IPS-18a (cell line): Measurements from ENCODE around the gene ITCH.
"Not testable (repeated sequence)": the region's sequence is repeated elsewhere in the genome, so short reads cannot be mapped to it uniquely, and the experiment has no call there.

ENCODE experiments used
- H3K27ac ChIP-seq: one replicate; pipeline ENCODE4 v1.5.1; 2013; ENCODE audit warnings: low read length
- H3K27me3 ChIP-seq: one replicate; pipeline ENCODE4 v1.6.1; 2013; ENCODE audit warnings: mild to moderate bottlenecking, low read length; ENCODE audit not compliant: control insufficient read depth, insufficient read depth
- H3K36me3 ChIP-seq: one replicate; pipeline ENCODE4 v1.6.1; 2013; ENCODE audit warnings: low read depth, low read length; ENCODE audit not compliant: control insufficient read depth
- H3K4me1 ChIP-seq: one replicate; pipeline ENCODE4 v1.6.1; 2013; ENCODE audit warnings: low read depth, low read length; ENCODE audit not compliant: control insufficient read depth
- H3K4me3 ChIP-seq: one replicate; pipeline ENCODE4 v1.5.1; 2013; ENCODE audit warnings: low read length
- H3K9ac ChIP-seq: one replicate; pipeline ENCODE4 v1.6.1; 2013; ENCODE audit warnings: mild to moderate bottlenecking, low read length, moderate library complexity
- H3K9me3 ChIP-seq: one replicate; pipeline ENCODE4 v1.6.1; 2013; ENCODE audit warnings: low read depth, low read length; ENCODE audit not compliant: control insufficient read depth

ITCH gene

GRCh38 chr20:34367911-34368310 lies 4.8 kb downstream of the ITCH start:
- not testable (repeated sequence) for H3K27me3 ChIP-seq, H3K9ac ChIP-seq, H3K27ac ChIP-seq, H3K4me3 ChIP-seq, H3K9me3 ChIP-seq
- Histone ChIP-seq H3K4me1 (peaks cover 11% of the 10 kb centered on the region), H3K36me3 (peaks cover 14% of the 10 kb centered on the region)

- no peak overlapping the region for H3K4me3 ChIP-seq
- no peaks in the 10 kb centered on the region for H3K27me3 ChIP-seq
- no peak overlapping the region for H3K9ac ChIP-seq
- peaks cover 11% of the 10 kb centered on the region for H3K4me1 ChIP-seq
- H3K9me3 ChIP-seq, result no peaks in the 10 kb centered on the region
- H3K36me3 ChIP-seq, result peaks cover 14% of the 10 kb centered on the region
- H3K27ac ChIP-seq, result no peak overlapping the region
Measured at GRCh38 chr20:34368547-34368946, 5.5 kb downstream of the ITCH start.

GRCh38 chr20:34369265-34369664 lies 6.2 kb downstream of the ITCH start:
- Histone ChIP-seq H3K36me3 (peaks cover 17% of the 10 kb centered on the region), H3K9ac (no peak overlapping the region), H3K9me3 (no peaks in the 10 kb centered on the region), H3K4me1 (peaks cover 7% of the 10 kb centered on the region), H3K27ac (no peak overlapping the region), H3K27me3 (no peaks in the 10 kb centered on the region), H3K4me3 (no peak overlapping the region)

GRCh38 chr20:34370062-34370461 lies 7.0 kb downstream of the ITCH start:
- peaks cover 6% of the 10 kb centered on the region for H3K4me1 ChIP-seq
- H3K27me3 ChIP-seq, result no peaks in the 10 kb centered on the region
- no peak overlapping the region for H3K9ac ChIP-seq
- H3K36me3 ChIP-seq, result peaks cover 20% of the 10 kb centered on the region
- no peak overlapping the region for H3K27ac ChIP-seq
- no peaks in the 10 kb centered on the region for H3K9me3 ChIP-seq
- no peak overlapping the region for H3K4me3 ChIP-seq

- no peak overlapping the region for H3K9ac ChIP-seq
- no peak overlapping the region for H3K27ac ChIP-seq
- H3K4me1 ChIP-seq, result no peaks in the 10 kb centered on the region
- peaks cover 20% of the 10 kb centered on the region for H3K36me3 ChIP-seq
- H3K9me3 ChIP-seq, result no peaks in the 10 kb centered on the region
- no peaks in the 10 kb centered on the region for H3K27me3 ChIP-seq
- no peak overlapping the region for H3K4me3 ChIP-seq
Measured at GRCh38 chr20:34373445-34373844, 10.4 kb downstream of the ITCH start.

- no peak overlapping the region for H3K4me3 ChIP-seq
- H3K27me3 ChIP-seq, result no peaks in the 10 kb centered on the region
- H3K9me3 ChIP-seq, result no peaks in the 10 kb centered on the region
- peaks cover 18% of the 10 kb centered on the region for H3K36me3 ChIP-seq
- no peak overlapping the region for H3K27ac ChIP-seq
- no peaks in the 10 kb centered on the region for H3K4me1 ChIP-seq
- H3K9ac ChIP-seq, result no peak overlapping the region
Measured at GRCh38 chr20:34374209-34374760, 11.2 kb downstream of the ITCH start.

- peaks cover 6% of the 10 kb centered on the region for H3K36me3 ChIP-seq
- H3K27me3 ChIP-seq, result no peaks in the 10 kb centered on the region
- H3K9me3 ChIP-seq, result no peaks in the 10 kb centered on the region
- H3K27ac ChIP-seq, result no peak overlapping the region
- H3K9ac ChIP-seq, result no peak overlapping the region
- H3K4me3 ChIP-seq, result no peak overlapping the region
- H3K4me1 ChIP-seq, result no peaks in the 10 kb centered on the region
Measured at GRCh38 chr20:34375977-34376430, 12.9 kb downstream of the ITCH start.

GRCh38 chr20:34377072-34377847 lies 14.2 kb downstream of the ITCH start:
- H3K9me3 ChIP-seq, result no peaks in the 10 kb centered on the region
- no peaks in the 10 kb centered on the region for H3K27me3 ChIP-seq
- H3K27ac ChIP-seq, result no peak overlapping the region
- no peaks in the 10 kb centered on the region for H3K4me1 ChIP-seq
- no peak overlapping the region for H3K9ac ChIP-seq
- H3K4me3 ChIP-seq, result no peak overlapping the region
- H3K36me3 ChIP-seq, result peaks cover 6% of the 10 kb centered on the region

- Histone ChIP-seq H3K4me3 (no peak overlapping the region), H3K27ac (no peak overlapping the region), H3K27me3 (no peaks in the 10 kb centered on the region), H3K9ac (no peak overlapping the region), H3K4me1 (no peaks in the 10 kb centered on the region), H3K36me3 (no peaks in the 10 kb centered on the region), H3K9me3 (no peaks in the 10 kb centered on the region)
Measured at GRCh38 chr20:34382174-34382573, 19.1 kb downstream of the ITCH start.

- H3K36me3 ChIP-seq, H3K4me3 ChIP-seq, H3K9ac ChIP-seq, H3K27me3 ChIP-seq, H3K4me1 ChIP-seq, H3K9me3 ChIP-seq, H3K27ac ChIP-seq: not testable (repeated sequence)
Measured at GRCh38 chr20:34382877-34383455, 19.9 kb downstream of the ITCH start.

GRCh38 chr20:34385464-34385863 lies 22.4 kb downstream of the ITCH start:
- H3K4me3 ChIP-seq, result no peak overlapping the region
- no peak overlapping the region for H3K27ac ChIP-seq
- no peaks in the 10 kb centered on the region for H3K9me3 ChIP-seq
- H3K9ac ChIP-seq, result no peak overlapping the region
- H3K36me3 ChIP-seq, result peaks cover 9% of the 10 kb centered on the region
- H3K4me1 ChIP-seq, result peaks cover 4% of the 10 kb centered on the region
- no peaks in the 10 kb centered on the region for H3K27me3 ChIP-seq

- Histone ChIP-seq H3K27ac (no peak overlapping the region), H3K4me1 (peaks cover 4% of the 10 kb centered on the region), H3K36me3 (peaks cover 10% of the 10 kb centered on the region), H3K9ac (no peak overlapping the region), H3K27me3 (no peaks in the 10 kb centered on the region), H3K4me3 (no peak overlapping the region), H3K9me3 (no peaks in the 10 kb centered on the region)
Measured at GRCh38 chr20:34388000-34388399, 24.9 kb downstream of the ITCH start.
